Nephron progenitor cell (in vitro differentiated cells): Measurements from ENCODE around the gene IGF1R.
A peak's percentile ranks its signal among the peaks of the same experiment; 100 is the strongest.

ENCODE experiments used
- DNase-seq: peaks from one replicate; pipeline ENCODE4 v3.0.0; 2021
- H3K27ac Mint-ChIP-seq: 2 replicates; pipeline ENCODE4 v1.8.0; 2021; ENCODE audit warnings: mild to moderate bottlenecking, moderate library complexity, mixed read lengths
- H3K27me3 Mint-ChIP-seq: 2 replicates; pipeline ENCODE4 v1.8.0; 2021; ENCODE audit warnings: mild to moderate bottlenecking, low read depth, mixed read lengths; ENCODE audit not compliant: poor library complexity
- H3K36me3 Mint-ChIP-seq: 2 replicates; pipeline ENCODE4 v1.8.0; 2021; ENCODE audit warnings: low read depth, mixed read lengths
- H3K4me1 Mint-ChIP-seq: 2 replicates; pipeline ENCODE4 v1.8.0; 2021; ENCODE audit warnings: mixed read lengths
- H3K4me3 Mint-ChIP-seq: 2 replicates; pipeline ENCODE4 v1.8.0; 2021; ENCODE audit warnings: mild to moderate bottlenecking, moderate library complexity, mixed read lengths
- H3K9me3 Mint-ChIP-seq: 2 replicates; pipeline ENCODE4 v1.8.0; 2021; ENCODE audit warnings: mild to moderate bottlenecking, moderate library complexity, mixed read lengths
- CTCF ChIP-seq: fragments of 200-600 bp; sonication (generic); IDR thresholded peaks from 2 replicates; pipeline ENCODE4 v1.5.0; 2021; ENCODE audit warnings: antibody characterized with exemption

Gene IGF1R

DNA sequence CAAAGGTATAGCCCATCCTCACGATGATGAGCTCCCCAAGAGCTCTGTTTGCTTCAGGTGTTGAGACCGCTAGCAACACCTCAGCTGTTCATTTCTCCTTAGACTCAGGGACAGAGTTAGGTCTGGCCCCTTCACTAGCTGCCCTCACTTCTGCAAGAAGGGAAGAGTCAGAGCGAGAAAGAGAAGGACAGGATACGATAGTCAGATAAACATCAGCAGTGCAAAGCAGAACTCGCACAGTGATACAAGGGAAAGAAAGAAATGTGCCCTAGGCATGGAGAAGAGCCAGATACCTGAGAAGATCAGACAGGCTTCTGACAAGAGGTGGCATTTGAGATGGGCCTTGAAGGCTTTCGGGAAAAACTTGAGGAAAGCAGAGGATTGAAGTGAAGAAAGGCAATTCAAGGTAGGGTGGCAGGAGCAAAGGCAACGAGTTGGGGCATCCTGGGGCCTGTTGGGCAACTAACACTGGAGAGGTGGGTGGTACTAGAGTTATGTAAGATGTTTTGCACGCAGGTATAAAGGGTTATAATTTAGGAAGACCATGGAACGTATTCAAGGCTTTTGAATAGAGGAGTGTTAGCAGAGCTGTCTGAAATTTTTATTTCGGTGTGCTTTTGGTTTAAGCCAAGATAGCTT lies 253.2 kb downstream of the IGF1R start:
- Mint-ChIP-seq H3K4me1 (peaks cover 73% of the 10 kb centered on the region), H3K4me3 (no peak overlapping the region), H3K27me3 (peaks cover under 1% of the 10 kb centered on the region), H3K36me3 (peaks cover 37% of the 10 kb centered on the region), H3K9me3 (peaks cover 5% of the 10 kb centered on the region), H3K27ac (peak overlapping the region; percentile 82)
- no peak for TF ChIP-seq CTCF
- DNase-seq = no peak

DNA sequence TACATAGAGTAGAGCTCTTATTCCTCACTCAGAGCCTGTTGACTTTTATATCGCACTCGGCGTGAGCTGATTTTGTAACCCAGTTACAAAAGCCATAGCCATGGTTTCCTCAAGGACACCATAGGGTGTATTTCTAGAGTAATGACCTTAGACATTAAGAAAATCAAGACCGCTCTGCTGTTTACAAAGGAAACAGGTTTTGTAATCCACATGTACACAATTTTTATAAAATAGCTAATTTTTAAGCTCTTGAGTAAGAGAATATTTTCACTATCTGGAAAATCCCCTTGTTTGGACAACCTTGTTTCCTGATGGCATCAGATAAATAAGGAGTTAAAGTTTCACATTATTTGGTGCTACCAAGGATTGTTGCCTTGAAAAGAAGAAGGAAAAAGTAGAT lies 254.6 kb downstream of the IGF1R start:
- no peak for DNase-seq
- H3K4me3 Mint-ChIP-seq = no peak overlapping the region
- no peaks in the 10 kb centered on the region for H3K9me3 Mint-ChIP-seq
- no peak overlapping the region for H3K27ac Mint-ChIP-seq
- H3K36me3 Mint-ChIP-seq = peaks cover 23% of the 10 kb centered on the region
- H3K27me3 Mint-ChIP-seq = no peaks in the 10 kb centered on the region
- no peak for TF ChIP-seq CTCF
- peaks cover 73% of the 10 kb centered on the region for H3K4me1 Mint-ChIP-seq

GRCh38 chr15:98903377-98904018 lies 255.2 kb downstream of the IGF1R start:
- peaks cover 75% of the 10 kb centered on the region for H3K4me1 Mint-ChIP-seq
- H3K9me3 Mint-ChIP-seq = no peaks in the 10 kb centered on the region
- TF ChIP-seq CTCF = no peak

GRCh38 chr15:98904544-98904943 lies 256.2 kb downstream of the IGF1R start:
- peak; percentile 18 for DNase-seq
- Mint-ChIP-seq H3K4me1 (peaks cover 69% of the 10 kb centered on the region), H3K36me3 (peaks cover 24% of the 10 kb centered on the region), H3K27ac (no peak overlapping the region), H3K9me3 (no peaks in the 10 kb centered on the region), H3K4me3 (no peak overlapping the region), H3K27me3 (no peaks in the 10 kb centered on the region)
- TF ChIP-seq CTCF = peak; percentile 39

More at GRCh38 chr15:98903377-98904018, 255.2 kb downstream of the IGF1R start:
- Mint-ChIP-seq H3K36me3 (peaks cover 20% of the 10 kb centered on the region), H3K4me3 (no peak overlapping the region), H3K27ac (no peak overlapping the region), H3K27me3 (no peaks in the 10 kb centered on the region)
- DNase-seq = no peak

- peaks cover 53% of the 10 kb centered on the region for H3K4me1 Mint-ChIP-seq
- H3K9me3 Mint-ChIP-seq = no peaks in the 10 kb centered on the region
- H3K27me3 Mint-ChIP-seq = peaks cover 8% of the 10 kb centered on the region
- peak overlapping the region; percentile 45 for H3K27ac Mint-ChIP-seq
- TF ChIP-seq CTCF = no peak
- peaks cover 40% of the 10 kb centered on the region for H3K36me3 Mint-ChIP-seq
- no peak for DNase-seq
- H3K4me3 Mint-ChIP-seq = no peak overlapping the region
Observed at GRCh38 chr15:98905963-98906711, 257.8 kb downstream of the IGF1R start.
